NCI-H1092 (cell line): Measurements from ENCODE around the gene LGALS9B.
"Not testable (repeated sequence)": the region's sequence is repeated elsewhere in the genome, so short reads cannot be mapped to it uniquely, and the experiment has no call there.

Experiments
- DNase-seq: peaks from one replicate; lab custom pipeline; 2025; lab: John Stamatoyannopoulos, UW

LGALS9B gene

GRCh38 chr17:20466999-20467398 lies 340 bp downstream of the LGALS9B start:
- not testable (repeated sequence) for DNase-seq

- DNase-seq, result not testable (repeated sequence)
Observed at GRCh38 chr17:20466553-20466952, 786 bp downstream of the LGALS9B start.

DNA sequence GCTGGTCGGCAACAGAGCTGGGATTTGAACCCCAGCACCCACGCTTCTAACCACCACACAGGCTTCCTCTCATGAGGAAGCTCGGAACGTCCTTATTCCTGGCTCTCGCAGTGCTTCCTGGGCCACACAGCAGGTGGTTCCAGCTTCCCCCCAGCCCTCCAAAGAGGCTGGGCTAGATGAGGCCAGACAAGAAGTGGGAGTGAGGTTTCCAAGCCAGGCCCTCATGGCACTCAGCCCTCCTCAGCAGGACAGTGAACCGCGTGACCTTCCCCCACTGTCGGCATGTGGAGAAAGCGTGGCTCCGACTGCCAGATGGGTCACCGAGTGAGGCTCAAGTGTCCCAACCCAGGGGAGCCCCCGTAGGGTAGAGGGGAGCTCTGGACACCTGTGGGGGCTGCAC lies 1.8 kb downstream of the LGALS9B start:
- DNase-seq, result not testable (repeated sequence)

DNA sequence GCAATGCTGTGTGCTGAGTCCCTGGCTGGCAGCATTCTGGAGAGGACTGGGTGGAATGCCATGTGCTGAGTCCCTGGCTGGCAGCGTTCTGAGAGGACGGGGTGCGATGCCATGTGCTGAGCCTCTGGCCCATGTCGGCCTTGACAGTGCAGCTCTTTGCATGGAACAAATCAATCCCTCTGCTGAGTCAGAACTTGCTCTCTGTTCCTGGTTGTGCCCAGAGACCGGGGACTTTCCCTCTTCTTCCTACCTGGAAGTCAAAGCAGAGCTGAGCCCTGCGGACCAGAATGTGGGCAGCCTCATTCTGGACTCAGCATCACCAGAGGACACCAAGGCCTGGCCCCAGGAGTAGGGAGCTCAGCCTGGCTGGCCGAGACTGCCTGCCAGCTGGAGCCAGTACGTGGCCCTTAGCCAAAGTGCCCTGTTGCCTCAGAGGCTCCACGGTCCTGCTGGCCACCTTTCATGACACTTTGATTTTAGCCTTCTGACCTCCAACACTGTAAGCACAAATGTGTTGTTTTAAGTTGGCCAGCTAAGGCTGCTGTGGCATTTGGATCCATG lies 2.4 kb downstream of the LGALS9B start:
- DNase-seq, result not testable (repeated sequence)

DNA sequence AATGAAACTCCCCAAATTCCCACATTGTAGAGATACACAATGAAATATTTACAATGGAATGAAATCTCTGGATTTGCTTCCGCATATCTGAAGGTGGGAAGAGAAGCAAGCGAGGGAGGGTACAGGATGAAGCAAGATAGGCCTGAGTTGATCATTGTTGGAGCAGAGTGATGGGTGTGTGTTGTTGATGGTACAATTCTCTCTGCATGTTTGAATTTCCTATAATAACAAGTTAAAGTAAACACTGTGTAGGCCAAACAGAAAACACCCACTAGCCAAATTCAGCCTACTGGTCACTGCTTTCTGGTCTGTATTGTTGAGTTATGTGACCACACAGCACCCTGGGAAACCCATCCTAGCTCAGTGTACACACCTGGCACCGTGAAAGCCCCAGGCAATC lies 5.2 kb downstream of the LGALS9B start:
- not testable (repeated sequence) for DNase-seq

- DNase-seq, result not testable (repeated sequence)
Observed at GRCh38 chr17:20457848-20458381, 9.4 kb downstream of the LGALS9B start.

- not testable (repeated sequence) for DNase-seq
Observed at GRCh38 chr17:20455106-20455505, 12.2 kb downstream of the LGALS9B start.

- DNase-seq, result not testable (repeated sequence)
Observed at GRCh38 chr17:20453820-20454434, 13.4 kb downstream of the LGALS9B start.

GRCh38 chr17:20450852-20451251 lies 16.5 kb downstream of the LGALS9B start:
- not testable (repeated sequence) for DNase-seq

GRCh38 chr17:20447534-20448321 lies 19.6 kb downstream of the LGALS9B start:
- not testable (repeated sequence) for DNase-seq

GRCh38 chr17:20446895-20447294 lies 20.4 kb downstream of the LGALS9B start:
- not testable (repeated sequence) for DNase-seq

DNA sequence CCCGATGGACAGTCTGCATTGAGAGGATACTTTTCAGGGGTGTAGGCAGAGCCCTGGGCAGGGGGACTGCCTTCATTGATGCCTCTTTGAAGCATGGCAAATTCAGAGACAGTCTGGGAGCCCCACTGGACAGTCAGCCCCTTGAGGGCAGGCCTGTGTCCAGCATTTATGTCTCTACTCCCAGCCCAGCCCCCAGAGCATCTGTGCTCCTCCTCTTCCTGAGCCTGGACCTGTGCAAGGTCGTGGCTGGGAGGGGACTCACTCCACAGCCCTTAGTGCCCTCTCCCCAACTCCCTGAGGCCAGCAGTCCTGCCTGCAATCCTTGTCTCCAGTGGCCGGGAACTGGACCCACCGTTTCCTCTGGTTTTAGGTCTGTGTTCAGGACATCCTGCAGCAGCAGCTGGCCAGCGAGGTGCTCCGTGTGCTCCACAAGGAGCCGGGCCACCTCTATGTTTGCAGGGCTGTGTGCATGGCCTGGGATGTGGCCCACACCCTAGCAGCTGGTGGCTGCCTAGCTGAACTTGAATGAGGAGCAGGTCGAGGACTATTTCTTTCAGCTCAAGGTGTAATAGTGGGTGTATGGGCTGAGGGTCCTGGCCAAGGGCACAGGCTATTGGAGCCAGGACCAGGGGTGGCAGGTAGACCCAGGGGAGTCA lies 22.6 kb downstream of the LGALS9B start:
- DNase-seq, result not testable (repeated sequence)

DNA sequence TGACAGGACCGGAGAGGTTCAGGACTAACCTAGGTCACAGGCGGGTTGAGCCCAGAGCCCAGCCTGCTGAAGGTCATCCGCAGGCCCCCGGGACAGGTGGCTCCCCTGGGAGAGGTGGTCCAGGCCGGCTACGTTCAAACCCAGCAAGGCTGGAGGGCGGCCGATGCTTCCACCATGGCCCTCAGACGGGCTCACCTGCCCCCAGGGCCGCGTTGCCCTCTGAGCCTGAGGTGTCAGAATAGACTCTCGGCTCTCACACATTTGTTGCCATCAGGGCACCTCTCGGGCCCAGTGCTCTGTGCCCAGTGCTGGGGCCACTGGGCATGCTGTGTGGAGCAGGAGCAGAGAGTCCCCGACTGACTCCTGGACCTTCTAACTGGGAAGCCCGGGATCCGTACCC lies 23.2 kb downstream of the LGALS9B start:
- not testable (repeated sequence) for DNase-seq

- not testable (repeated sequence) for DNase-seq
Observed at GRCh38 chr17:20443632-20444031, 23.7 kb downstream of the LGALS9B start.

- DNase-seq, result not testable (repeated sequence)
Observed at GRCh38 chr17:20440665-20441064, 26.7 kb downstream of the LGALS9B start.

DNA sequence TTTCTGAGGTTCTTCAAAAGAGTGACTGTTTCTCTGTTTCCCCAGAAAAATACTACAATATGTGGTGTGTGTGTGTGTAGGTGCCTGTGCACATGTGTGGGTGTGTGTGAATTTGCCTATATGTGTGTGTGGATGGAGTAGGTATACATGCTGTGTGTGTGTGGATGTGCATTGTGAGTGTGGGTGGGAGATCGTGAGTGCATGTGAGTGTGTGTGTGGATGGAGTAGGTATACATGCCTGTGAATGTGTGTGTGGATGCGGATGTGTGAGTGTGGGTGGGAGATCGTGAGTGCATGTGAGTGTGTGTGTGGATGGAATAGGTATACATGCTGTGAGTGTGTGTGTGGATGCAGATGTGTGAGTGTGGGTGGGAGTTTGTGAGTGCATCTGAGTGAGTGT lies 32.2 kb downstream of the LGALS9B start:
- not testable (repeated sequence) for DNase-seq

GRCh38 chr17:20433382-20433781 lies 34.0 kb downstream of the LGALS9B start:
- DNase-seq, result not testable (repeated sequence)

- not testable (repeated sequence) for DNase-seq
Observed at GRCh38 chr17:20427264-20427663, 40.1 kb downstream of the LGALS9B start.

GRCh38 chr17:20422826-20423225 lies 44.5 kb downstream of the LGALS9B start:
- not testable (repeated sequence) for DNase-seq

DNA sequence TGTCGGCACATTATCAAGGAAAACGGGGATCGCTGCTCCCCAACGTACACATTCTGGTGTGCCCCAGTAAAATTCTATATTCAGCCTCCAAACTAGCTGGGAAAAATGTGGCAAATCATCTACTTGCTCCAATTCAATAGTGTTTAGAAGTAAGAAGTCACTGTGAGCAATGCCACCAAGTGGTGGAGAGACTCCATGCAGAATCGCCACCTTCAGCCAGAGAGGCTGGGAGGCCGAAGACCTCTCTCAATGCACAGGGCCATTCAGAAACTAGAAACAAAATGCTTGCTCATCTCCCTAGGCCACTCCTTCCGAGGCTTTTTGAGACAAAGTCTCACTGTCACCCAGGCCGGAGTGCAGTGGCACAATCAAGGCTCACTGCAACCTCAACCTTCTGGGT lies 48.5 kb downstream of the LGALS9B start:
- not testable (repeated sequence) for DNase-seq

GRCh38 chr17:20417492-20418080 lies 49.8 kb downstream of the LGALS9B start:
- DNase-seq, result not testable (repeated sequence)
